ENCODE measurements around the gene PLA2G2D.

Gene PLA2G2D

DNA sequence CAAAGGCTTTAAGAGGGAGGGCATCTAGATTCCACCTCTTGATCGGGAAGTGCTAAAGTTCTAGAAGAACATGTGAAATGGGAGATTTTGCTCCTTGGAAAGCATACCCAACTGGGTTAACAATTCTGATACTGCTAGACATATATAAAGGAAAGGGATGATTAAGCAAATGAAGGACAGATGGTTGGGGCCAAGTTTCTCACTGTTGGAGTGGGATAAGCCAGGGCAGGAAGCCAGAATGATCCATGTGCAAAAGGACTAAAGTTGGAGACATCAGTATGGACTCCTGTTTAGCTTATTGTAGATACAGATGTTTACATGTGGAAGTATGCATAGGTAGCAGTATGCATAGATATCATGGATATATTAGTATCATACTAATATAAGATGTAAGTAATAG is 32.5 kb downstream of the PLA2G2D start:
- DNase-seq (ENCODE audit: low read depth in 2 of 2): no peak

DNA sequence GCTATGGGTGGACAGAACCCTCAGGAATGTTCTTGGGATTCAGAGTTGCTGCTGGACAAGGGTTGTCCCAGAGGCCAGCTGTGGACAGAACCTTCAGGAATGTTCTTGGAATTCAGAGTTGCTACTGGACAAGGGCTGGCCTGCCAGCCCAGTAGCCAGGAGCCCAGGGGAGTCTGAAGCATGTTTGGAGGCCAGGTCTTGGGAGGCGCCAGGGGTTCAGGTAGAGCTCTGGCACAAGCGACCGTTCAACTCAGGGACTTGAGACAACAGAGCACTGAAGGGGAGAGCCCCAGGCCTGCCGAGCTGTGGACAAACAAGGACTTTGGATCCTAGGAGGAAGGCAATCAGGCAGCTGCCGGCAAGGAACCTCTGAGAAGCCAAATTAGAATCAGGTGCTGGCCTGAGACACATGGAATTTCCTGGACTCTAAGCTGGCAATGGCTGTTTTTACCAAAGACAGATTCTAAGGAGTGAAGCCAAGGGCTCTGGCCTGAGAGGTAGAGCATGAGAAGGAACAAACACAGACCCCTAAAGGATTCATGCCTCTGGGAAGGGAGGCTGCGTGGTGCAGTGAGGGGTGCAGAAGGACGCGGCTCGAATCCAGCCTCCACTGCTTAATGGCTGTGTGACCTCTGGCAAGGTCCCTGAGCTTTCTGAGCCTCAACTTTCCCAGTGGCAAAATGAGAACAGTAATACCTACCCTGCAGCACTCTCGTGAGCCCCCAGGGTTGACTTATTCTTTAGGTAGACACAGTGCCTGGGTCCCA is 36.0 kb downstream of the PLA2G2D start:
- DNase-seq (ENCODE audit: low read depth in 2 of 2): no peak

GRCh38 chr1:20082772-20083171 is 36.6 kb downstream of the PLA2G2D start:
- no peak for DNase-seq (ENCODE audit: low read depth in 2 of 2)

DNA sequence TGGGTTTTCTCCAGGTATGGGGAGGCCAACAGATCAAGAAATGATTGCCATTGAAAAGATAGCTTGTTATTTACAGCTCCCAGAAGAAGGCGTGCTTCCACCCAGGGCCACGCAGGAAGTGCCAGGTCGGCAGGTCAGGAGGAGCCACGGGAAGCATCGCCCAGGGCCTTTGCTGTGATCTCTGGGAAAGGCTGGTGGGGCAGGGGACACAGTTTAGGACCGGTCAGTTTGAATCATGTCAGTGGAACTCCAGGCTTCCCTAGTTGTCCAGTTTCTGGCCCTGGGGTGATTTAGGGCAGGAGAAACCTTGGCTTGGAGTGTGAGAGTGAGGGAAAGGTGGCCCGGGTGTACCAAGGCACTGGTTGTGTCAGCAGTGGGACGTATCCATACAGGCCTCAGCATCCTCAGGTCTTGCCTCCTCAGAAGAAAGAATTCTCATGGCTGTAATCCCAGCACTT is 38.0 kb downstream of the PLA2G2D start:
- DNase-seq (ENCODE audit: low read depth in 2 of 2): no peak

- DNase-seq (ENCODE audit: low read depth in 2 of 2): no peak
Observed at GRCh38 chr1:20080441-20081352, 38.6 kb downstream of the PLA2G2D start.

- DNase-seq (ENCODE audit: low read depth in 2 of 2): no peak
Observed at GRCh38 chr1:20079661-20080305, 39.6 kb downstream of the PLA2G2D start.

- no peak for DNase-seq (ENCODE audit: low read depth in 2 of 2)
Observed at GRCh38 chr1:20078711-20079110, 40.6 kb downstream of the PLA2G2D start.

DNA sequence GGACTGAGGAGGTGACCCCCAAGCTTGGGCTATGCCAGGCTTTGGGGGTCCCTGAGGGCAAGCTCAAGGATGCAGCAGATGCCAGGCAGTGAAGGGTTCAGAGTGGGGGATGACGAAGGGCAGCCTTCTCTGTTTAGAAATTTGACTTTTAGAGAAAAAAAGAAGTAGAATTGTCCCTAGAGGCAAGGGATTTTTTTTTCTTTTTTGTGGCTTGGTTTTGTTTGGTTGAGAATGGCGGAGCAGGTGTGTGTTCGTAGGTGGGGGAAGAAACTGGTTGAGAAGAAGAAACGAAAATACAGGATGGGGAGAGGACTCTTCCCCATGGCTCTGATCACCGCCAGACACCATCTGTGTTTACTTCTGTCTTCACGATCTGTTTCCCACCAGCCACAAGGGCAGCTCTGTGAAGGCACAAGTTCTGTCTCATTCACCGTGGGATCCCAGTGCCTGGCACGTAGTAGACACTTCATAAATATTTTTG is 41.1 kb downstream of the PLA2G2D start:
- no peak for DNase-seq (ENCODE audit: low read depth in 2 of 2)

DNA sequence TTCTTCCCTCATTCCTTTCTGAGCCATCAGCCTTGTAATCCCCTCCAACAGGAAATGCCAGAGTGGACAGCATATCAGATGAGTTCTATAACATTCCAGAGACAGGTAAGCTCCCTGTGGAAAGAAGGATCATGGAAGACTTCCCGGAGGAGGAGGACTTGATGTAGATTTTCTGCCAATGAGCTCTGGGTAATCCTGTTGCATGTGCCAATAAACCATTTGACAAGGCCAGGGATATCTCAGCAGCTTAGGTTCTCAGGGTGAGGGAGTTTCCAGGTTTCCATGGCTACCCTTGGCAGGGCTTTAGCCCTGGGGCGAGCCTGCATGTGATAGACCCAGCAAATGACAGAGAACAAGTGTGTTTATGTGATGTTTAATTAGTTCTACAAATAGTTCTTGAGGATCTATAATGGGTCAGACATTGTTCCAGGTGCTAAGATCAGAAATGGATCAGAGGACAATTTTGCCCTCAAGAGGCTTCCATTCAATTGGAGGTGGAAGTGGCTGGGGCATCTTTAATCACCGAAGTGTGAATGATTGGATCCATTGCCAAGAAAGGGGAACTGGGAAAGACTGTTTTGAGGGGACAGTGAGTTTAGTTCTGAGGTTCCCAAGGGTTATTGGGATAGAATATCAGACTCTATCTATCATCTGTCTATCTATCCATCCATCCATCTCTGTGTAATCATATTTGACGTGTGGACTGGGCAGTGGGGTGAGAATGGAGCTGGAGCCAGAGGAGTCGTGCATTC is 42.5 kb downstream of the PLA2G2D start:
- no peak for DNase-seq (ENCODE audit: low read depth in 2 of 2)

GRCh38 chr1:20076223-20076622 is 43.1 kb downstream of the PLA2G2D start:
- DNase-seq (ENCODE audit: low read depth in 2 of 2): no peak

- no peak for DNase-seq (ENCODE audit: low read depth in 2 of 2)
Observed at GRCh38 chr1:20075345-20075744, 44.0 kb downstream of the PLA2G2D start.

DNA sequence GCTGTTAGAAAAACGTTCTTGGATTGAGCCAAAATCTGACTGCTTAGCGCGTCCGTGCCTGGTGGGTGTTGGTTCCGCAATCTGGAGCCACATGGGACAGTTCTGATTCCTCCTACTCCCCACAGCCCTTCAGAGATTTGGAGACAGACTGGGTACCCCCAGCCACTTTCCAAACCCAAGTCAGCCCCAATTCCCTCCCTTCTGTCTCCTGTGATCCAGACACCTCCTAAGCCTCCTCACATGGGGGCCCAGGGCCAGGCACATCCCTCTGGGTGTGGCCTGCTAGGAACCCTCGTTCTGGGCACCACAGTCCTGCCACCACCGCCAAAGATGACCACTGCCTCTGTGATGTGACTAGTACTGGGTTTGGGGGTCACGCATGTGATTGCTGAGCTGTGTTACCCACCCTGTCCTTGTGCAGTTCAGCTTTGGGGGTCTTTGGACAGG is 44.6 kb downstream of the PLA2G2D start:
- DNase-seq (ENCODE audit: low read depth in 2 of 2): no peak

DNA sequence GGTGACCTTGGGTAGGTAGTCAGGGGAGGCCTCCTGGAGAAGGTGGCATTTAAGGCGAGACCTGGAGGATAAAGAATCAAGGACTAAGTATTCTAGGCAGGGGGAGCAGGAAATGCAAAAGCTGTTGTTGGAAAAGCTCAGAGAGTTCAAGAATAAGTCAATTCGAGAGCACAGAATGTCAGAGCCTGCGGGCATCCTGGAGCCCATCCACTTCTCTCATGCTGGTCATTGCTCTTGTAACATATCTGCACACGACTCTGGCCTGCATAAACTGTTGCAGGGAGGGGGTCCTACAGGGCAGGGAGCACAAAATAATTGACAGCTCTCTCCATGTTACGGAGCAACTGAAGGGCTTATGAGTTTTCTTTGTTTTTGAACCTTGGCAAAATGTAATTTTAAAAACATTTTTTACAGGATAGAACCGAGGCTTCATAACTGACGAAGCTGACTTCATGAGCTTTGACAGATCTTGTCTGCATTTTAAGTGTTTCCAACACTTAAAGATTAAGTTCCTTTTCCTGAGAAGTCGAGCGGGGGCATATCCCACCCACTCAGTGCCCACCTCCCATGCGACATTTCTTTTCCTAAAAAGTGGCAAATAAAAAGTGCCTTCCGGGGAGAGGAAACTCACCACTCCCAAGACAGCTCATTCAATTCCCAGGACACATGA is 45.1 kb downstream of the PLA2G2D start:
- no peak for DNase-seq (ENCODE audit: low read depth in 2 of 2)

- DNase-seq (ENCODE audit: low read depth in 2 of 2): no peak
Observed at GRCh38 chr1:20073256-20073655, 46.1 kb downstream of the PLA2G2D start.

GRCh38 chr1:20072771-20073170 is 46.6 kb downstream of the PLA2G2D start:
- DNase-seq (ENCODE audit: low read depth in 2 of 2): no peak

- DNase-seq (ENCODE audit: low read depth in 2 of 2): no peak
Observed at GRCh38 chr1:20071416-20071815, 47.9 kb downstream of the PLA2G2D start.

DNA sequence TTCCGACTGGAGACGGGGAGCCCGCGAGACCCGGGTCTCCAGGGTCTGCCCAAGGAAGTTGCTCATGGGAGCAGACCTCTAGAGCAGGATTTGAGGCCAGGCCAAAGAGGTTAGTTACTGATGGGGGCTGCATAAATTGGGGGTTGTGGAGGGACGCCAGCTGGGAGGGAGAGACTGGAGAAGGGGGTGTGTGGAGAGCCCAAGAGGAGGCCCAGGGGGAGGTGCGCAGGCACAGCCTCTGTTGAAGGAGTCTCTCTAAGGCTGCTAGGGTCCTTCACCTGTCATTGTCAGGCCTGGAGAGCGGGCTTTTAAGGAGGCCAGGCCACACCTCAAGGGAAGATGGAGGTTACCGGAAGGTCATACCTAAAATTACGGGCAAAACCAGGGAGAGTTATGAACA is 49.0 kb downstream of the PLA2G2D start:
- DNase-seq (ENCODE audit: low read depth in 2 of 2): no peak

DNA sequence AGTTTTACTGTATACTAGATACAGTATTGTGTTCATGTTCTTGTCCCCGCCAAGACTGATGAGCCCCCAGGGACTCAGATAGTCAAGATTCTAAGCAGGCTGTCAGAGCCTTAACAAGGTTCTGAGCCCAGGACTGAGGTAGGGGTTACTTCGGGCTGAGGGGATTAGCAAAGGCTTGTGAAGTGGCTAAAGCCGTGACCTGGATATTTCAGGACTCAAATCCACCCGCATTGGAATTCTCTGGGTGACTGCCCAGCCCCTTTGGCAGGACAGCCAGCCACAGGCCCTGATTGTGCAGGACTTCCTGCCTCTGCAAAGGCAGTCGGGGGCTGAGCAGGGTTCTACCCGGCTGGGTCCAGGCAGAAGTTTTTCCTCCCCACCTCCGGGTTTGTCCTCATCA is 49.5 kb downstream of the PLA2G2D start, which contains the start of gene PLA2G5:
PLA2G5 (plus strand) TSS at position 321 of the 400 bp plus-strand sequence. CDS start 14,637 bp downstream, outside the sequence.
- no peak for DNase-seq (ENCODE audit: low read depth in 2 of 2)

- DNase-seq (ENCODE audit: low read depth in 2 of 2): no peak
Observed at GRCh38 chr1:20068722-20069121, 50.6 kb downstream of the PLA2G2D start.

DNA sequence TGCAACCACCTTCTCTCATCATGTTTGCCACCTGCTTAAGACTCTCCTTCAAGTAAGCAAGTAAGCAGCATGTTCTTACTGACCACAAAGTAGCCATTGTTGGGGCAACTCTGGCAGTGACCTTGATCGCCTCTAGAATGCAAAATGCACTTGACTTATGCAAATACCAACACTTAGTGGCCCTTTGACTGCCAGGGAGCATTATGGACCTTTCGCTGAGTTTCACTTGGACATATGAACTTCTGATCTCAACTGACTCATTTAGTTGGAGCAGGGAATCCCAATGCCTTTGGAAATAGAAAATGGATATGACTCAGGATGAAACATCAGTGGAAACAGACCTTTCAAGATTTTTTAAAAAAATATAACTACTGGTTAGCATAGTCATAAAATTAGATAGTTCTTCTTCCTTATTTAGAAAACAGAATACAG is 55.5 kb downstream of the PLA2G2D start:
- no peak for DNase-seq (ENCODE audit: low read depth in 2 of 2)

Measured in stimulated activated CD8-positive, alpha-beta memory T cell treated with anti-CD3 and anti-CD28 coated beads, Interleukin-15, amount 100 ng/mL, for 4 hours (primary cell).